ENCODE measurements around the gene FLT3LG. TPM values are rescaled to one million over a fixed set of nuclear protein-coding genes. Genes with fewer than 3 reads are reported as not detected.

Gene FLT3LG
- total and polyA plus RNA-seq, 9 of the 15 experiments (the other 6 are each of a cell fraction or from before 2014, with no cell fraction given), result 0.31 to 6.4 (median 1.1) TPM

DNA sequence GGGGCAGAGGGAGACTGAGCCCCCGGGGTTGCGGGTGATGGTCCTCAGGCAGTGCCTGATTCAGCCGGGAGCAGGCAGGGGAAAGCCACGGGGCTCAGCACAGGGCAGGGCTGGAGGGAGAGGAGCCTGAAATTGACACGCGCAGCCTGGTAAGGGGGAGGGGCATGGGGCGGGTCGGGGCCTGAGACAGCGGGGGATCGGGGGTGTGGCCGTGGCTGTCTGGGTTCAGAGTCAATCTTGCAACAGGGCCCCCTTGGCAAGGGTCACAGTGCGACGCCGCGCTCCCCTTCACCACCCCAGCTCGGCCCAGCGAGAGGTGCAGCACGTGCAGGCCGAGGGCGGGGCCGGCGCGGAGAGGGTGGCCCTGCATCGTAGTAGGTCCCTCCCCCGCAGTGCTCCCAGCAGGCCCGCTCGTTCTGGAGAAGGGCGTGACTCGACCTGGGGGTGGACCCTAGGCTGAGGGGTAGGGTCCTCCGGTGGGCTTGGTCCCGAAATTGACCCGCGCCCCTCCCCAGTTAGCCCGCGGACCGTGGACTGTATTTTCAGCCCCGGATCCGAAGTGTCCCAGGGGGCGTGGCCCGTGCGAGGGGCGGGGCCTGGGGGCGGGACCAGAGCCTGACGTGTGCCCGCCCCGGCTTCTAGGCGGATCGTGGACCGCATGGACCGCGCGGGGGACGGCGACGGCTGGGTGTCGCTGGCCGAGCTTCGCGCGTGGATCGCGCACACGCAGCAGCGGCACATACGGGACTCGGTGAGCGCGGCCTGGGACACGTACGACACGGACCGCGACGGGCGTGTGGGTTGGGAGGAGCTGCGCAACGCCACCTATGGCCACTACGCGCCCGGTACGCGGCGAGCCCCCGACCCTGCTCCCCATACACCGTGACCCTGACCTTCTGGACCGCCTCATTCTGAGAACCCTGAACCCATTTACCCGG is 59.8 kb downstream of the FLT3LG start:
- CTCF ChIA-PET (ENCODE audit: low intra/inter-chr PET ratio), result interaction anchor here (0.9 kb wide), 1 partner anchor 38 kb away, joined by 4 read pairs; no protein-coding TSS in a partner anchor
- POLR2A ChIA-PET, result interaction anchor here (0.5 to 1.5 kb wide), 9 partner anchors 9 to 911 kb away, joined by 3 to 7 read pairs (median 3); partner anchors contain the start of gene RPS11
- peak; percentile 93 for ATAC-seq
- intact Hi-C loops (cut with micrococcal nuclease), result no loop called here
- Histone ChIP-seq H3K9me3 (replicated peaks; ENCODE audit: control insufficient read depth, insufficient read depth, low read depth, low read length) (no peaks in the 10 kb centered on the region), H2AFZ (ENCODE audit: low read depth, low read length) (peak overlapping the region; percentile 94), H3K27me3 (ENCODE audit: control insufficient read depth in 2 of 2, insufficient read depth in 2 of 2, low read length in 2 of 2) (no peaks in the 10 kb centered on the region), H3K9ac (ENCODE audit: insufficient read depth in 1 of 2, low read depth in 2 of 2, low read length in 2 of 2) (peak overlapping the region; percentile 69 to 94), H3K4me3 (peak overlapping the region; percentile 71), H4K20me1 (replicated peaks; ENCODE audit: control insufficient read depth, insufficient read depth, low read length) (no peaks in the 10 kb centered on the region), H3K9me1 (ENCODE audit: control insufficient read depth, insufficient read depth, low read length) (no peaks in the 10 kb centered on the region), H3K79me2 (ENCODE audit: control insufficient read depth, insufficient read depth, low read length) (no peaks in the 10 kb centered on the region), H3K4me1 (replicated peaks in 1 of 2; ENCODE audit: control insufficient read depth in 2 of 2, insufficient read depth in 2 of 2, low read length in 2 of 2) (peaks cover 11 to 30% of the 10 kb centered on the region in 2 experiments; a peak in 4 of 5 replicates), H3K4me2 (ENCODE audit: insufficient read depth, low read length) (peak overlapping the region; percentile 92), H3K36me3 (ENCODE audit: control insufficient read depth, insufficient read depth, low read length) (no peaks in the 10 kb centered on the region), H3K27ac (ENCODE audit: extremely low read depth, low read depth, low read length) (peak overlapping the region; percentile 73)
- peak; percentile 83 to 86 (median 85) for DNase-seq (ENCODE audit: extremely low read depth in 1 of 4, low spot score in 3 of 4)
- BruUV-seq (replicated peaks), result no TSS peak
- peak; percentile 42 for FAIRE-seq
- in situ Hi-C loops (cut with MboI), result no loop called here
- WGBS (ENCODE audit: insufficient coverage, low coverage, missing lambda C conversion rate), result 1% methylated on average over 51 of the region's 87 CpGs
- TF ChIP-seq, protein P1, sequence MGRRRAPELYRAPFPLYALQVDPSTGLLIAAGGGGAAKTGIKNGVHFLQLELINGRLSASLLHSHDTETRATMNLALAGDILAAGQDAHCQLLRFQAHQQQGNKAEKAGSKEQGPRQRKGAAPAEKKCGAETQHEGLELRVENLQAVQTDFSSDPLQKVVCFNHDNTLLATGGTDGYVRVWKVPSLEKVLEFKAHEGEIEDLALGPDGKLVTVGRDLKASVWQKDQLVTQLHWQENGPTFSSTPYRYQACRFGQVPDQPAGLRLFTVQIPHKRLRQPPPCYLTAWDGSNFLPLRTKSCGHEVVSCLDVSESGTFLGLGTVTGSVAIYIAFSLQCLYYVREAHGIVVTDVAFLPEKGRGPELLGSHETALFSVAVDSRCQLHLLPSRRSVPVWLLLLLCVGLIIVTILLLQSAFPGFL (CRISPR knock-in tag; IDR thresholded peaks at IDR 0.05), result no peak
- TF ChIP-seq, protein P2, sequence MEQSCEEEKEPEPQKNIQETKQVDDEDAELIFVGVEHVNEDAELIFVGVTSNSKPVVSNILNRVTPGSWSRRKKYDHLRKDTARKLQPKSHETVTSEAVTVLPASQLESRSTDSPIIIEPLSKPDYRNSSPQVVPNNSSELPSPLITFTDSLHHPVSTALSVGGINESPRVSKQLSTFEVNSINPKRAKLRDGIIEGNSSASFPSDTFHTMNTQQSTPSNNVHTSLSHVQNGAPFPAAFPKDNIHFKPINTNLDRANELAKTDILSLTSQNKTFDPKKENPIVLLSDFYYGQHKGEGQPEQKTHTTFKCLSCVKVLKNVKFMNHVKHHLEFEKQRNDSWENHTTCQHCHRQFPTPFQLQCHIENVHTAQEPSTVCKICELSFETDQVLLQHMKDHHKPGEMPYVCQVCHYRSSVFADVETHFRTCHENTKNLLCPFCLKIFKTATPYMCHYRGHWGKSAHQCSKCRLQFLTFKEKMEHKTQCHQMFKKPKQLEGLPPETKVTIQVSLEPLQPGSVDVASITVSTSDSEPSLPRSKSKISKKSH (CRISPR knock-in tag; IDR thresholded peaks at IDR 0.05), result no peak
- TF ChIP-seq L3MBTL2 (IDR thresholded peaks at IDR 0.05) (peak; percentile 93), ZSCAN32 (CRISPR knock-in tag; IDR thresholded peaks at IDR 0.05) (no peak), EHMT2 (IDR thresholded peaks at IDR 0.05) (no peak)
- TF ChIP-seq, protein P3, sequence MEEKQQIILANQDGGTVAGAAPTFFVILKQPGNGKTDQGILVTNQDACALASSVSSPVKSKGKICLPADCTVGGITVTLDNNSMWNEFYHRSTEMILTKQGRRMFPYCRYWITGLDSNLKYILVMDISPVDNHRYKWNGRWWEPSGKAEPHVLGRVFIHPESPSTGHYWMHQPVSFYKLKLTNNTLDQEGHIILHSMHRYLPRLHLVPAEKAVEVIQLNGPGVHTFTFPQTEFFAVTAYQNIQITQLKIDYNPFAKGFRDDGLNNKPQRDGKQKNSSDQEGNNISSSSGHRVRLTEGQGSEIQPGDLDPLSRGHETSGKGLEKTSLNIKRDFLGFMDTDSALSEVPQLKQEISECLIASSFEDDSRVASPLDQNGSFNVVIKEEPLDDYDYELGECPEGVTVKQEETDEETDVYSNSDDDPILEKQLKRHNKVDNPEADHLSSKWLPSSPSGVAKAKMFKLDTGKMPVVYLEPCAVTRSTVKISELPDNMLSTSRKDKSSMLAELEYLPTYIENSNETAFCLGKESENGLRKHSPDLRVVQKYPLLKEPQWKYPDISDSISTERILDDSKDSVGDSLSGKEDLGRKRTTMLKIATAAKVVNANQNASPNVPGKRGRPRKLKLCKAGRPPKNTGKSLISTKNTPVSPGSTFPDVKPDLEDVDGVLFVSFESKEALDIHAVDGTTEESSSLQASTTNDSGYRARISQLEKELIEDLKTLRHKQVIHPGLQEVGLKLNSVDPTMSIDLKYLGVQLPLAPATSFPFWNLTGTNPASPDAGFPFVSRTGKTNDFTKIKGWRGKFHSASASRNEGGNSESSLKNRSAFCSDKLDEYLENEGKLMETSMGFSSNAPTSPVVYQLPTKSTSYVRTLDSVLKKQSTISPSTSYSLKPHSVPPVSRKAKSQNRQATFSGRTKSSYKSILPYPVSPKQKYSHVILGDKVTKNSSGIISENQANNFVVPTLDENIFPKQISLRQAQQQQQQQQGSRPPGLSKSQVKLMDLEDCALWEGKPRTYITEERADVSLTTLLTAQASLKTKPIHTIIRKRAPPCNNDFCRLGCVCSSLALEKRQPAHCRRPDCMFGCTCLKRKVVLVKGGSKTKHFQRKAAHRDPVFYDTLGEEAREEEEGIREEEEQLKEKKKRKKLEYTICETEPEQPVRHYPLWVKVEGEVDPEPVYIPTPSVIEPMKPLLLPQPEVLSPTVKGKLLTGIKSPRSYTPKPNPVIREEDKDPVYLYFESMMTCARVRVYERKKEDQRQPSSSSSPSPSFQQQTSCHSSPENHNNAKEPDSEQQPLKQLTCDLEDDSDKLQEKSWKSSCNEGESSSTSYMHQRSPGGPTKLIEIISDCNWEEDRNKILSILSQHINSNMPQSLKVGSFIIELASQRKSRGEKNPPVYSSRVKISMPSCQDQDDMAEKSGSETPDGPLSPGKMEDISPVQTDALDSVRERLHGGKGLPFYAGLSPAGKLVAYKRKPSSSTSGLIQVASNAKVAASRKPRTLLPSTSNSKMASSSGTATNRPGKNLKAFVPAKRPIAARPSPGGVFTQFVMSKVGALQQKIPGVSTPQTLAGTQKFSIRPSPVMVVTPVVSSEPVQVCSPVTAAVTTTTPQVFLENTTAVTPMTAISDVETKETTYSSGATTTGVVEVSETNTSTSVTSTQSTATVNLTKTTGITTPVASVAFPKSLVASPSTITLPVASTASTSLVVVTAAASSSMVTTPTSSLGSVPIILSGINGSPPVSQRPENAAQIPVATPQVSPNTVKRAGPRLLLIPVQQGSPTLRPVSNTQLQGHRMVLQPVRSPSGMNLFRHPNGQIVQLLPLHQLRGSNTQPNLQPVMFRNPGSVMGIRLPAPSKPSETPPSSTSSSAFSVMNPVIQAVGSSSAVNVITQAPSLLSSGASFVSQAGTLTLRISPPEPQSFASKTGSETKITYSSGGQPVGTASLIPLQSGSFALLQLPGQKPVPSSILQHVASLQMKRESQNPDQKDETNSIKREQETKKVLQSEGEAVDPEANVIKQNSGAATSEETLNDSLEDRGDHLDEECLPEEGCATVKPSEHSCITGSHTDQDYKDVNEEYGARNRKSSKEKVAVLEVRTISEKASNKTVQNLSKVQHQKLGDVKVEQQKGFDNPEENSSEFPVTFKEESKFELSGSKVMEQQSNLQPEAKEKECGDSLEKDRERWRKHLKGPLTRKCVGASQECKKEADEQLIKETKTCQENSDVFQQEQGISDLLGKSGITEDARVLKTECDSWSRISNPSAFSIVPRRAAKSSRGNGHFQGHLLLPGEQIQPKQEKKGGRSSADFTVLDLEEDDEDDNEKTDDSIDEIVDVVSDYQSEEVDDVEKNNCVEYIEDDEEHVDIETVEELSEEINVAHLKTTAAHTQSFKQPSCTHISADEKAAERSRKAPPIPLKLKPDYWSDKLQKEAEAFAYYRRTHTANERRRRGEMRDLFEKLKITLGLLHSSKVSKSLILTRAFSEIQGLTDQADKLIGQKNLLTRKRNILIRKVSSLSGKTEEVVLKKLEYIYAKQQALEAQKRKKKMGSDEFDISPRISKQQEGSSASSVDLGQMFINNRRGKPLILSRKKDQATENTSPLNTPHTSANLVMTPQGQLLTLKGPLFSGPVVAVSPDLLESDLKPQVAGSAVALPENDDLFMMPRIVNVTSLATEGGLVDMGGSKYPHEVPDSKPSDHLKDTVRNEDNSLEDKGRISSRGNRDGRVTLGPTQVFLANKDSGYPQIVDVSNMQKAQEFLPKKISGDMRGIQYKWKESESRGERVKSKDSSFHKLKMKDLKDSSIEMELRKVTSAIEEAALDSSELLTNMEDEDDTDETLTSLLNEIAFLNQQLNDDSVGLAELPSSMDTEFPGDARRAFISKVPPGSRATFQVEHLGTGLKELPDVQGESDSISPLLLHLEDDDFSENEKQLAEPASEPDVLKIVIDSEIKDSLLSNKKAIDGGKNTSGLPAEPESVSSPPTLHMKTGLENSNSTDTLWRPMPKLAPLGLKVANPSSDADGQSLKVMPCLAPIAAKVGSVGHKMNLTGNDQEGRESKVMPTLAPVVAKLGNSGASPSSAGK (IDR thresholded peaks at IDR 0.05), result peak; percentile 83
